Peyer's patch (tissue), 4 donors: ENCODE results near the gene MAGI3. TPM values are rescaled to one million over a fixed set of nuclear protein-coding genes. Genes with fewer than 3 reads are reported as not detected.

Experiments
- DNase-seq, 3 donors: peaks; one replicate each; pipeline ENCODE4 v3.0.0-alpha.2; 2017 to 2019
- H3K27ac ChIP-seq, 4 donors: fragments of 200-600 bp; sonication (generic); one replicate each; pipeline ENCODE4 v1.5.1; 2016 to 2019
- H3K27me3 ChIP-seq, 2 donors: fragments of 200-600 bp; sonication (generic); one replicate each; pipeline ENCODE4 v1.5.1; 2019
- H3K36me3 ChIP-seq, 3 donors: fragments of 200-600 bp; sonication (generic); one replicate each; pipeline ENCODE4 v1.5.1; 2016 to 2019
- H3K4me1 ChIP-seq, 4 donors: fragments of 200-600 bp; sonication (generic); one replicate each; pipeline ENCODE4 v1.5.1; 2016 to 2019
- H3K4me3 ChIP-seq, 4 donors: fragments of 200-600 bp; sonication (generic); 1 replicate in 3 of 4; 2 replicates in 1 of 4; pipeline ENCODE4 v1.5.1; 2016 to 2019; ENCODE audit warnings: mild to moderate bottlenecking in 1 of 4
- H3K9me3 ChIP-seq, 4 donors: fragments of 200-600 bp; sonication (generic); one replicate each; pipeline ENCODE4 v1.5.1; 2016 to 2019; ENCODE audit warnings: mild to moderate bottlenecking in 1 of 4
- POLR2A ChIP-seq, 2 donors: fragments of 450-650 bp; IDR thresholded peaks; one replicate each; pipeline ENCODE4 v1.5.1; 2017; ENCODE audit warnings: antibody characterized with exemption in 2 of 2, mild to moderate bottlenecking in 2 of 2, moderate library complexity in 2 of 2
- total RNA-seq, 4 donors: library from RNA; depleted of rRNA; stranded (reverse); fragments of >200 nt; gene quantifications; one replicate each; pipeline ENCODE4 v1.1.0, GENCODE V29; 2016
- TF ChIP-seq, protein P1 (sequence below), 6 experiments: fragments of 450-650 bp in 4 of 6; fragments of 200-600 bp in 2 of 6; sonication (generic) in 1 of 6; IDR thresholded peaks; one replicate each; pipeline ENCODE4 v1.5.1; 2017 to 2019; ENCODE audit warnings: antibody characterized with exemption in 6 of 6, mild to moderate bottlenecking in 3 of 6, moderate library complexity in 1 of 6

The MAGI3 gene
- total RNA-seq, 4 donors from 2014 or later: 60.2 to 120 (median 103) TPM

DNA sequence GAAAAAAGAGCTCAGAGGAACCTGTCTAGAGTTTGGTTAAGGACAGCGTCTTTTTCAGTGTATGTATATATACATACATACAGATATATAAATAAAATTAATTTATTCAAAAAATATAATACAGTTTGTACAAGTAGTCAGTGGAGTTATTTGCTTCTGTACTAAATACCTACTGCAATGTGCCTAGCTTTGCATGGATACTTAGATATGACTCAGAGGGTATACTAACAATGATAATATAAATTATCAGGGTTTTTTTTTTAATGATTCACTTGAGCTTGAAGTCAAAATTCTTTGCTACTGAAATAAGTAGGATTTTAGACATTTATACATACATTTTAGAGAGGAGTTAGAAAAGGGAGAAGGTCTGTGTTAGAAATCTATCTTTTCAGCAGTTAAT, 251.1 kb downstream of the MAGI3 start:
- Histone ChIP-seq H3K27me3 (no peaks in the 10 kb centered on the region), H3K4me1 (no peaks in the 10 kb centered on the region), H3K36me3 (peaks cover 0 to 24% (median 0%) of the 10 kb centered on the region in 3 donors), H3K9me3 (no peaks in the 10 kb centered on the region), H3K27ac (no peak overlapping the region), H3K4me3 (no peak overlapping the region)
- DNase-seq: no peak
- no peak for TF ChIP-seq POLR2A (IDR thresholded peaks at IDR 0.05)
- TF ChIP-seq, protein P1, sequence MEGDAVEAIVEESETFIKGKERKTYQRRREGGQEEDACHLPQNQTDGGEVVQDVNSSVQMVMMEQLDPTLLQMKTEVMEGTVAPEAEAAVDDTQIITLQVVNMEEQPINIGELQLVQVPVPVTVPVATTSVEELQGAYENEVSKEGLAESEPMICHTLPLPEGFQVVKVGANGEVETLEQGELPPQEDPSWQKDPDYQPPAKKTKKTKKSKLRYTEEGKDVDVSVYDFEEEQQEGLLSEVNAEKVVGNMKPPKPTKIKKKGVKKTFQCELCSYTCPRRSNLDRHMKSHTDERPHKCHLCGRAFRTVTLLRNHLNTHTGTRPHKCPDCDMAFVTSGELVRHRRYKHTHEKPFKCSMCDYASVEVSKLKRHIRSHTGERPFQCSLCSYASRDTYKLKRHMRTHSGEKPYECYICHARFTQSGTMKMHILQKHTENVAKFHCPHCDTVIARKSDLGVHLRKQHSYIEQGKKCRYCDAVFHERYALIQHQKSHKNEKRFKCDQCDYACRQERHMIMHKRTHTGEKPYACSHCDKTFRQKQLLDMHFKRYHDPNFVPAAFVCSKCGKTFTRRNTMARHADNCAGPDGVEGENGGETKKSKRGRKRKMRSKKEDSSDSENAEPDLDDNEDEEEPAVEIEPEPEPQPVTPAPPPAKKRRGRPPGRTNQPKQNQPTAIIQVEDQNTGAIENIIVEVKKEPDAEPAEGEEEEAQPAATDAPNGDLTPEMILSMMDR (IDR thresholded peaks at IDR 0.05): no peak

DNA sequence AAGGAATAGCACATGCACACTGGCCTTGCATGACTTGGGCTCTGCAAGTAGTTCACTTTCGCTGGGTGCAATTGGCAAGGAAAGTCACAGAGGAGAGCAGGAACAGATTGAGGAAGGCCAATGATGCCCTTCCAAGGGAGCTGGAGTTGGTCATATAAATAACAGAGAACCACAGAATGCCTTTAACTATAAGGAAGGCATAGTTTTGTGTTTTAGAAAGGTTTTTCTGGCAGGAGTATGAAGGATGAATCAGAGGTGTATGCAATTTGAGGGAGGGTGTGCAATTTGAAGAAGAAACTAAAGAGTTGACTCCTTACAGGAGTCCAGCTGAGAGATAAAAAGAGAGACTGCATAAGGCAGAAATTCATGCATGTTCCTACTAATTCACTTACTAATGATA, 256.8 kb downstream of the MAGI3 start:
- Histone ChIP-seq H3K27ac (no peak overlapping the region), H3K4me3 (no peak overlapping the region), H3K9me3 (no peaks in the 10 kb centered on the region), H3K4me1 (no peaks in the 10 kb centered on the region), H3K36me3 (peaks cover 0 to 42% (median 0%) of the 10 kb centered on the region in 3 donors), H3K27me3 (no peaks in the 10 kb centered on the region)
- TF ChIP-seq POLR2A (IDR thresholded peaks at IDR 0.05): no peak
- TF ChIP-seq, protein P1 (IDR thresholded peaks at IDR 0.05): no peak
- no peak for DNase-seq

DNA sequence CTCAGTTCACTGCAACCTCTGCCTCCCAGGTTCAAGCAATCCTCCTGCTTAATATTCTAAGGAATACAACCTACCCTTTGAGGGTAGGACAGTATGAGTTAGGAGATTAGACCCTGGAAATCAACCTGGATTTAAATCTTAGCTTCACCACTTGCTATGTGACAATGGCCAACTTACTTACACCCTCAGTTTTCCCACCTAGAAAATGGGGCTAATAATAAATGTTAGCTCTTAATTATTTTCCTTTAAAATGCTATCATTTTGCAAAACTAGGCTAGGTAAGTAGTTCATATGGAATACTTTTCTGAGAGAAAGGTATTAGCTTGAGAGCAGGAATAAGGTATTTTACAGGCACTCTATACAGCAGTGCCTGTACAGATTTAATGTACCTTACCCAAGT, 258.2 kb downstream of the MAGI3 start:
- Histone ChIP-seq H3K4me3 (no peak overlapping the region), H3K27ac (no peak overlapping the region), H3K36me3 (peaks cover 0 to 45% (median 0%) of the 10 kb centered on the region in 3 donors), H3K4me1 (no peaks in the 10 kb centered on the region), H3K27me3 (no peaks in the 10 kb centered on the region), H3K9me3 (no peaks in the 10 kb centered on the region)
- no peak for DNase-seq
- TF ChIP-seq, protein P1 (IDR thresholded peaks at IDR 0.05): no peak
- TF ChIP-seq POLR2A (IDR thresholded peaks at IDR 0.05): no peak

DNA sequence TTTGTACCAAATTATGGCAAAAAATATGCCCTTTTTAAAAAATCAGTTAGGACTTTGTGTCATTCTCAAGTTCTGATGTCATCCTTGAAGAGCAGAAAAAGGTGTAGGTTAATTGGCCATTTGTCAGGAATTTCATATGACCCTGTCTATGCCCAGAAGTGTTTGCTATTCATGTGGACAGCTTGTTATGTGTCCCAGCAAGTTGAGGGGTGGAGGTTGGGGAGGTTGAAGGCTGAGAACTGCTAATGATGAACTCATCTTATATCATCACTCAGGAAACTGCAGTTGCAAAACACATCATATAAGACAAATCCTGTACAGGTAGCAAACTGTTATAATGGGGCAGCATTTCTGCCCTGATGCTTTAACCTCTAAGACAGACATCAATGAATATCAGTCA, 262.5 kb downstream of the MAGI3 start:
- H3K4me1 ChIP-seq: no peaks in the 10 kb centered on the region
- H3K27me3 ChIP-seq: no peaks in the 10 kb centered on the region
- no peaks in the 10 kb centered on the region for H3K9me3 ChIP-seq
- no peak for DNase-seq
- H3K27ac ChIP-seq: no peak overlapping the region
- TF ChIP-seq, protein P1 (IDR thresholded peaks at IDR 0.05): no peak
- TF ChIP-seq POLR2A (IDR thresholded peaks at IDR 0.05): no peak
- H3K4me3 ChIP-seq: no peak overlapping the region
- H3K36me3 ChIP-seq: peaks cover 0 to 42% (median 0%) of the 10 kb centered on the region in 3 donors

DNA sequence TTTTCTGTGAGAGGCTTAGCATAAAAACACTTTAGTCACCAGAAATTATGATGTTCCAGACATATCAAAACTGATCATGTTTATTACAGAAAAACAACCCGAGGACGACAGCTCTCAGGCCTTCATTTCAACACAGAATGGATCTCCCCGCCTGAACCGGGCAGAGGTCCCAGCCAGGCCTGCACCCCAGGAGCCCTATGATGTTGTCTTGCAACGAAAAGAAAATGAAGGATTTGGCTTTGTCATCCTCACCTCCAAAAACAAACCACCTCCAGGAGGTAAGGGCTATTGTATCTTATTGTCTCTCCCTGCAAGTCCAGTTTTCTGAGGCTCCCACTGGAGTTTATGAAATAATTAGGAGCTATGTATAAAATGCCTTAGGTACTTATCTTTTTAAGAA, 263.4 kb downstream of the MAGI3 start:
- no peak overlapping the region for H3K4me3 ChIP-seq
- no peak overlapping the region for H3K27ac ChIP-seq
- DNase-seq: no peak
- H3K9me3 ChIP-seq: no peaks in the 10 kb centered on the region
- H3K36me3 ChIP-seq: peaks cover 0 to 41% (median 0%) of the 10 kb centered on the region in 3 donors
- no peaks in the 10 kb centered on the region for H3K4me1 ChIP-seq
- TF ChIP-seq, protein P1 (IDR thresholded peaks at IDR 0.05): no peak
- TF ChIP-seq POLR2A (IDR thresholded peaks at IDR 0.05): no peak
- no peaks in the 10 kb centered on the region for H3K27me3 ChIP-seq

DNA sequence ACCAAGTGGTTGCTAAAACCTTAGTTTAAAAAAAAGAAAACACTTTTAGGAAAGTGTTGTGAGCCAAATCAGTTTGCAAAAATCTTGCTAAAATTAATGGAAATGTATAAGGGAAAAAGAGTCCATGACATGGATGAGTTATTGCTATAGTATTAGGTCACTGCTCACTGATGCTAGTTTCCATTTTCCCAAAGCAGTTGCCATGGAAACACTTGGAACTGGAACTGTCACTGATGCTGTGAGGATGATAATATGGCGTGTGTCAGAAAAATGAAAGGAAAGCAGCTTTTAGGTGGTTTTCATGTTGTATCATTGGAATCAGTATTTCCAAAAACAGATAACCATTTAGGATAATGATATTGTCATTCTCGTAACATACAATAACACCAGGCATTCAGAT, 264.6 kb downstream of the MAGI3 start:
- no peak overlapping the region for H3K4me3 ChIP-seq
- no peak for DNase-seq
- no peak overlapping the region for H3K27ac ChIP-seq
- no peaks in the 10 kb centered on the region for H3K27me3 ChIP-seq
- H3K9me3 ChIP-seq: no peaks in the 10 kb centered on the region
- no peaks in the 10 kb centered on the region for H3K4me1 ChIP-seq
- TF ChIP-seq, protein P1 (IDR thresholded peaks at IDR 0.05): no peak
- no peak for TF ChIP-seq POLR2A (IDR thresholded peaks at IDR 0.05)
- peaks cover 0 to 50% (median 0%) of the 10 kb centered on the region in 3 donors for H3K36me3 ChIP-seq
